Measurements from ENCODE around the gene SDC4.

The SDC4 gene

DNA sequence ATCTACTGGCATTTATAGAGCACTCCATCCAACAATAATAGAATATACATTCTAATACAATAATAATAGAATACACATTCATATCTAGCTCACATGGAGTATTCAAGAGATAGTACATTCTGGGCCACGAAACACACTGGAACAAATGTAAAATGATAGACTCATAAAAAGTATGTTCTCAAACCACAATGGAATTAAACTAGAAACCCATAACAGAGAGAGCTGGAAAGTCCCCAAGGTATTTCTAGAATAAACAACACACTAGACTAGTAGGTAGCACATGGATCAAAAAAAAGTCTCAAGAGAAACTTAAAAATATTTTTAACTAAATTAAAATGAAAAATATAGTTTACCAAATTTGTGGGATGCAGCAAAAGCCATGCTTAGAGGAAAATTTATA, 39.0 kb upstream of the SDC4 start:
- no peaks in the 10 kb centered on the region for H3K27me3 ChIP-seq (replicated peaks; ENCODE audit: insufficient read depth, low read length)
- peak; percentile 63 for DNase-seq
- H3K79me2 ChIP-seq (ENCODE audit: low read length), result no peaks in the 10 kb centered on the region
- H3K4me3 ChIP-seq (ENCODE audit: low read length), result no peak overlapping the region
- H3K27ac ChIP-seq (ENCODE audit: low read length), result peak overlapping the region; percentile 45; the same call in 1 of the 2 replicates
- no peaks in the 10 kb centered on the region for H3K9me3 ChIP-seq (replicated peaks; ENCODE audit: insufficient read depth, low read length)
- H3K9me2 ChIP-seq (replicated peaks; ENCODE audit: insufficient read depth, low read length), result no peaks in the 10 kb centered on the region
- H3K4me1 ChIP-seq (ENCODE audit: low read length), result peaks cover 22% of the 10 kb centered on the region
- no peaks in the 10 kb centered on the region for H3K36me3 ChIP-seq (replicated peaks; ENCODE audit: insufficient read depth, low read length)
- H2AFZ ChIP-seq (ENCODE audit: low read length), result peak overlapping the region; percentile 18; the same call in 1 of the 2 replicates
- H4K20me1 ChIP-seq (ENCODE audit: insufficient read depth, low read length), result no peaks in the 10 kb centered on the region
- no peak for TF ChIP-seq EZH2phosphoT487 (IDR thresholded peaks at IDR 0.05; ENCODE audit: low read length)
- TF ChIP-seq, protein P1, sequence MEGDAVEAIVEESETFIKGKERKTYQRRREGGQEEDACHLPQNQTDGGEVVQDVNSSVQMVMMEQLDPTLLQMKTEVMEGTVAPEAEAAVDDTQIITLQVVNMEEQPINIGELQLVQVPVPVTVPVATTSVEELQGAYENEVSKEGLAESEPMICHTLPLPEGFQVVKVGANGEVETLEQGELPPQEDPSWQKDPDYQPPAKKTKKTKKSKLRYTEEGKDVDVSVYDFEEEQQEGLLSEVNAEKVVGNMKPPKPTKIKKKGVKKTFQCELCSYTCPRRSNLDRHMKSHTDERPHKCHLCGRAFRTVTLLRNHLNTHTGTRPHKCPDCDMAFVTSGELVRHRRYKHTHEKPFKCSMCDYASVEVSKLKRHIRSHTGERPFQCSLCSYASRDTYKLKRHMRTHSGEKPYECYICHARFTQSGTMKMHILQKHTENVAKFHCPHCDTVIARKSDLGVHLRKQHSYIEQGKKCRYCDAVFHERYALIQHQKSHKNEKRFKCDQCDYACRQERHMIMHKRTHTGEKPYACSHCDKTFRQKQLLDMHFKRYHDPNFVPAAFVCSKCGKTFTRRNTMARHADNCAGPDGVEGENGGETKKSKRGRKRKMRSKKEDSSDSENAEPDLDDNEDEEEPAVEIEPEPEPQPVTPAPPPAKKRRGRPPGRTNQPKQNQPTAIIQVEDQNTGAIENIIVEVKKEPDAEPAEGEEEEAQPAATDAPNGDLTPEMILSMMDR (IDR thresholded peaks at IDR 0.05; ENCODE audit: low read length), result no peak
- TF ChIP-seq EZH2 (optimal IDR thresholded peaks at IDR 0.05; ENCODE audit: low read depth, low read length), result no peak
- peaks cover 7% of the 10 kb centered on the region; the same call in 1 of the 2 replicates for H3F3A ChIP-seq (ENCODE audit: insufficient read depth, low read length)
- H3K4me2 ChIP-seq (ENCODE audit: low read depth, low read length), result peak overlapping the region; percentile 41
- H3K9ac ChIP-seq (ENCODE audit: low read length), result no peak overlapping the region

DNA sequence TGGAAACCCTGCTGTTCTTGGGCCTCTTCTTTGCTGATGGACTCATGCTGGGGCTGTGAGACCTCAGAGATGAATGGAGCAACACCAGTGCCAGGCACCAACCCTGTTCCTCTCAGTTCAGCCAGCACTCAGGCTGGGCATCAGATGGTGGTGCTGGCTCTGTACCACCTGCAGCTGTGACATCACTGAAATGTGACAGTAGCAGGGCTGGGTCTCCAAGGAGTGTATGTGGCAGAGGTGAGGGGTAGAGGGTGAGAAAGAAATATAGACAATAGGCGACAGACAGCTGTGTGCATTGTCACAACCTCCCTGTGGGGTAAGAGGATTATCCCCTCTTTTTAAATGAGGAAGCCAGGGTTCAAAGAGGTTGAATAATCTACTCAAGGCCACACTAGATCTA, 30.0 kb upstream of the SDC4 start, which contains the start of gene TP53TG5:
TSS of gene TP53TG5 (minus strand) at position 135 of the 400 bp plus-strand sequence. CDS start at position 46, 89 bp downstream.
- no peak for DNase-seq
- Histone ChIP-seq H3K9me3 (replicated peaks; ENCODE audit: insufficient read depth, low read length) (no peaks in the 10 kb centered on the region), H3K27me3 (replicated peaks; ENCODE audit: insufficient read depth, low read length) (no peaks in the 10 kb centered on the region), H3K9me2 (replicated peaks; ENCODE audit: insufficient read depth, low read length) (no peaks in the 10 kb centered on the region), H3K27ac (ENCODE audit: low read length) (no peak within 1 kb of the TSS), H2AFZ (ENCODE audit: low read length) (no peak within 1 kb of the TSS), H3K4me2 (ENCODE audit: low read depth, low read length) (no peak within 1 kb of the TSS), H4K20me1 (ENCODE audit: insufficient read depth, low read length) (no peaks in the 10 kb centered on the region), H3K4me1 (ENCODE audit: low read length) (no peaks in the 10 kb centered on the region), H3F3A (ENCODE audit: insufficient read depth, low read length) (no peaks in the 10 kb centered on the region), H3K36me3 (replicated peaks; ENCODE audit: insufficient read depth, low read length) (no peaks in the 10 kb centered on the region), H3K79me2 (ENCODE audit: low read length) (no peaks in the 10 kb centered on the region), H3K9ac (ENCODE audit: low read length) (no peak within 1 kb of the TSS), H3K4me3 (ENCODE audit: low read length) (no peak within 1 kb of the TSS)
- TF ChIP-seq, protein P1 (IDR thresholded peaks at IDR 0.05; ENCODE audit: low read length), result no peak
- TF ChIP-seq EZH2 (optimal IDR thresholded peaks at IDR 0.05; ENCODE audit: low read depth, low read length) (no peak), EZH2phosphoT487 (IDR thresholded peaks at IDR 0.05; ENCODE audit: low read length) (no peak)

DNA sequence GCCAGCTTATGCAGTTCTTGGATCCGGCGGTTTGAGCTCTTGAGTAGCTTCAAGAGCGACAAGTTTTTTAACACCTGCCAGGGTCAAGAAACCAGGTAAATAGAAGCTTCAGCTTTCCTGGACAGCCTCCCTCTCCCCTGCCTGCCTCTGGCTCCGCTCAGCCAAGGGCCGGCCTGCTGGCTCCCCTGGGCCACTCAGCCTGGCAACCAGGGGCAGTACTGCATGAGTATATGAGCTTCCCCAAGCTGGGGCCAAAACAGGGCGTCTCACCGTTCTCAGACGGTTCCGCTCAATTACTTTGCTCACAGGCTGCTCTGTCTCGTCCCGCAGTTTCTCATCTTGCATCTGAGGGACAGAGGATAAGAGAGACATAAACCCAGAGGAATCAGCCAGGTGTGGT, 29.0 kb upstream of the SDC4 start:
- no peaks in the 10 kb centered on the region for H3K9me3 ChIP-seq (replicated peaks; ENCODE audit: insufficient read depth, low read length)
- no peak for DNase-seq
- no peak overlapping the region for H3K9ac ChIP-seq (ENCODE audit: low read length)
- no peaks in the 10 kb centered on the region for H3K9me2 ChIP-seq (replicated peaks; ENCODE audit: insufficient read depth, low read length)
- no peak overlapping the region for H3K27ac ChIP-seq (ENCODE audit: low read length)
- H3K4me3 ChIP-seq (ENCODE audit: low read length), result no peak overlapping the region
- no peaks in the 10 kb centered on the region for H3K36me3 ChIP-seq (replicated peaks; ENCODE audit: insufficient read depth, low read length)
- no peak overlapping the region for H3K4me2 ChIP-seq (ENCODE audit: low read depth, low read length)
- no peak overlapping the region for H2AFZ ChIP-seq (ENCODE audit: low read length)
- no peaks in the 10 kb centered on the region for H4K20me1 ChIP-seq (ENCODE audit: insufficient read depth, low read length)
- H3F3A ChIP-seq (ENCODE audit: insufficient read depth, low read length), result no peaks in the 10 kb centered on the region
- H3K4me1 ChIP-seq (ENCODE audit: low read length), result no peaks in the 10 kb centered on the region
- no peaks in the 10 kb centered on the region for H3K27me3 ChIP-seq (replicated peaks; ENCODE audit: insufficient read depth, low read length)
- no peaks in the 10 kb centered on the region for H3K79me2 ChIP-seq (ENCODE audit: low read length)
- TF ChIP-seq EZH2phosphoT487 (IDR thresholded peaks at IDR 0.05; ENCODE audit: low read length), result no peak
- TF ChIP-seq EZH2 (optimal IDR thresholded peaks at IDR 0.05; ENCODE audit: low read depth, low read length), result no peak
- TF ChIP-seq, protein P1 (IDR thresholded peaks at IDR 0.05; ENCODE audit: low read length), result no peak
